GM23338 (cell line): ENCODE measurements around the gene SCN2A. TPM values are rescaled to one million over a fixed set of nuclear protein-coding genes. Genes with fewer than 3 reads are reported as not detected.

ENCODE experiments used
- ATAC-seq: fragments of 200-7000 bp; cut with Tn5 transposase; 3 replicates; pipeline ENCODE4 v1.9.1; 2020
- DNase-seq: peaks from one replicate; pipeline ENCODE4 v3.0.0-alpha.2; 2015; ENCODE audit warnings: low spot score
- H2AFZ ChIP-seq: fragments of 200-600 bp; sonication (generic); 2 replicates; pipeline ENCODE4 v1.8.0; 2016; ENCODE audit warnings: antibody characterized with exemption, mild to moderate bottlenecking, moderate library complexity
- H3F3A ChIP-seq: fragments of 200-600 bp; sonication (generic); replicated peaks from 2 replicates; pipeline ENCODE4 v1.8.0; 2017; ENCODE audit warnings: antibody characterized with exemption, mixed run types, low read depth
- H3K27ac ChIP-seq: fragments of 200-600 bp; sonication (generic); 2 replicates; pipeline ENCODE4 v1.6.1; 2016; ENCODE audit warnings: low read depth
- H3K27me3 ChIP-seq: fragments of 200-600 bp; sonication (generic); 2 replicates; pipeline ENCODE4 v1.8.0; 2016; ENCODE audit warnings: mild to moderate bottlenecking, mixed run types, moderate library complexity; ENCODE audit not compliant: insufficient read depth
- H3K36me3 ChIP-seq: fragments of 200-600 bp; sonication (generic); 2 replicates; pipeline ENCODE4 v1.8.0; 2016; ENCODE audit warnings: mild to moderate bottlenecking; ENCODE audit not compliant: insufficient read depth
- H3K4me1 ChIP-seq: fragments of 200-600 bp; sonication (generic); 2 replicates; pipeline ENCODE4 v1.8.0; 2016; ENCODE audit warnings: mild to moderate bottlenecking, moderate library complexity; ENCODE audit not compliant: insufficient read depth
- H3K4me2 ChIP-seq: fragments of 200-600 bp; sonication (generic); 2 replicates; pipeline ENCODE4 v1.7.1; 2017; ENCODE audit warnings: mixed run types
- H3K4me3 ChIP-seq: fragments of 200-600 bp; sonication (generic); 2 replicates; pipeline ENCODE4 v1.6.1; 2016; ENCODE audit warnings: mixed run types
- H3K79me2 ChIP-seq: fragments of 200-600 bp; sonication (generic); replicated peaks from 2 replicates; pipeline ENCODE4 v1.8.0; 2017; ENCODE audit warnings: mild to moderate bottlenecking; ENCODE audit not compliant: insufficient read depth
- H3K9me2 ChIP-seq: fragments of 200-600 bp; sonication (generic); 2 replicates; pipeline ENCODE4 v1.8.0; 2017; ENCODE audit not compliant: insufficient read depth
- H4K20me1 ChIP-seq: fragments of 200-600 bp; sonication (generic); replicated peaks from 2 replicates; pipeline ENCODE4 v1.8.0; 2017; ENCODE audit warnings: mild to moderate bottlenecking; ENCODE audit not compliant: insufficient read depth
- H3K27ac Mint-ChIP-seq: 2 replicates; pipeline ENCODE4 v1.8.0; 2020; ENCODE audit warnings: inconsistent platforms, mild to moderate bottlenecking, moderate library complexity, mixed read lengths
- H3K27me3 Mint-ChIP-seq: 3 replicates; pipeline ENCODE4 v1.8.0; 2022; ENCODE audit warnings: low read depth, mild to moderate bottlenecking, moderate library complexity, mixed read lengths, inconsistent platforms; ENCODE audit not compliant: insufficient read depth, poor library complexity
- H3K36me3 Mint-ChIP-seq: 3 replicates; pipeline ENCODE4 v1.8.0; 2021; ENCODE audit warnings: low read depth, mild to moderate bottlenecking, inconsistent platforms, moderate library complexity, mixed read lengths
- H3K4me1 Mint-ChIP-seq: 3 replicates; pipeline ENCODE4 v1.8.0; 2020; ENCODE audit warnings: mild to moderate bottlenecking, inconsistent platforms, mixed read lengths
- H3K4me3 Mint-ChIP-seq: 3 replicates; pipeline ENCODE4 v1.8.0; 2021; ENCODE audit warnings: moderate library complexity, mild to moderate bottlenecking, inconsistent platforms, mixed read lengths
- H3K9me3 Mint-ChIP-seq: 3 replicates; pipeline ENCODE4 v1.8.0; 2020; ENCODE audit warnings: moderate library complexity, mild to moderate bottlenecking, inconsistent platforms, mixed read lengths
- CREB1 ChIP-seq: fragments of 250-450 bp; sonication (Bioruptor Pico); IDR thresholded peaks from 2 replicates; pipeline ENCODE4 v1.5.0; 2020; ENCODE audit warnings: low read depth, mild to moderate bottlenecking, moderate library complexity
- EZH2phosphoT487 ChIP-seq: fragments of 200-600 bp; sonication (generic); IDR thresholded peaks from one replicate; pipeline ENCODE4 v1.8.1; 2018; ENCODE audit warnings: antibody characterized with exemption; ENCODE audit not compliant: unreplicated experiment
- POLR2AphosphoS5 ChIP-seq: IDR thresholded peaks from 2 replicates; pipeline ENCODE4 v1.6.1; 2016; ENCODE audit warnings: antibody characterized with exemption, low read depth
- STAT1 ChIP-seq: IDR thresholded peaks from one replicate; pipeline ENCODE4 v1.6.1; 2016; ENCODE audit warnings: antibody characterized with exemption; ENCODE audit not compliant: unreplicated experiment
- polyA plus RNA-seq: library from polyadenylated mRNA; unstranded; fragments of >200 nt; fragmentation: Nextera tagmentation; extraction: Ambion mirVana; gene quantifications from 2 replicates; pipeline ENCODE4 v1.2.1, GENCODE V29; 2016
- total RNA-seq: library from RNA; depleted of rRNA; stranded (reverse); fragments of >200 nt; shearing (Covaris generic); gene quantifications from 2 replicates; pipeline ENCODE4 v1.2.3, GENCODE V29; 2014
- TF ChIP-seq, protein P1 (sequence below): fragments of 250-450 bp; sonication (Bioruptor Pico); IDR thresholded peaks from 2 replicates; pipeline ENCODE4 v1.5.0; 2020; ENCODE audit warnings: mild to moderate bottlenecking, moderate library complexity
- TF ChIP-seq, protein P2 (sequence below): IDR thresholded peaks from one replicate; pipeline ENCODE4 v1.6.1; 2018; ENCODE audit warnings: antibody characterized with exemption; ENCODE audit not compliant: unreplicated experiment

The SCN2A gene
- total and polyA plus RNA-seq, 2 experiments from 2014 or later = 0.45 to 0.52 TPM

DNA sequence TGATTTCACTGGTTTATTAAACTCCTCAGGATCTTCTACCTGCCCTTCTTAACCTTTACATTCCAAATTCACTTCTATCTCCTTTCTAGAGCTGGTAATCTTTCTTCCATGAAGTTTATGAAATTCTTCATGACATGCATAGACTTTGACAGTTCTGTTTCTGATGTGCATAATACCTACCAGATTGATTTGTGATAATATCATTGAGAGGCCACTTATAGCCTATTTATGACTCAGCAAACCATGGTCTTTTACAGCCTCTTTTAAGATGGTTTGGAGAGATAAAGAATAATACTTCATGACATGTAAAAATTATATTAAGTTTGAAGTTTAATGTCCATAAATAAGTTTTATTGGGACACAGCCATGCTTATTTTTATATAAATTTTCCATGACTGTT, 14.0 kb downstream of the SCN2A start:
- ATAC-seq (no peak), DNase-seq (no peak)
- Histone ChIP-seq H3K27ac (no peak overlapping the region), H3K79me2 (no peaks in the 10 kb centered on the region), H3K27me3 (no peaks in the 10 kb centered on the region), H3K9me2 (no peaks in the 10 kb centered on the region; the same call in 1 of the 2 replicates), H3K36me3 (no peaks in the 10 kb centered on the region), H4K20me1 (no peaks in the 10 kb centered on the region), H3F3A (no peaks in the 10 kb centered on the region), H2AFZ (no peak overlapping the region), H3K4me3 (no peak overlapping the region), H3K4me2 (no peak overlapping the region), H3K4me1 (no peaks in the 10 kb centered on the region; the same call in 1 of the 2 replicates)
- no peaks in the 10 kb centered on the region for H3K9me3 Mint-ChIP-seq
- H3K36me3 Mint-ChIP-seq = no peaks in the 10 kb centered on the region
- TF ChIP-seq CREB1 (CRISPR knock-in tag) = no peak
- no peak for TF ChIP-seq EZH2phosphoT487
- TF ChIP-seq, protein P1, sequence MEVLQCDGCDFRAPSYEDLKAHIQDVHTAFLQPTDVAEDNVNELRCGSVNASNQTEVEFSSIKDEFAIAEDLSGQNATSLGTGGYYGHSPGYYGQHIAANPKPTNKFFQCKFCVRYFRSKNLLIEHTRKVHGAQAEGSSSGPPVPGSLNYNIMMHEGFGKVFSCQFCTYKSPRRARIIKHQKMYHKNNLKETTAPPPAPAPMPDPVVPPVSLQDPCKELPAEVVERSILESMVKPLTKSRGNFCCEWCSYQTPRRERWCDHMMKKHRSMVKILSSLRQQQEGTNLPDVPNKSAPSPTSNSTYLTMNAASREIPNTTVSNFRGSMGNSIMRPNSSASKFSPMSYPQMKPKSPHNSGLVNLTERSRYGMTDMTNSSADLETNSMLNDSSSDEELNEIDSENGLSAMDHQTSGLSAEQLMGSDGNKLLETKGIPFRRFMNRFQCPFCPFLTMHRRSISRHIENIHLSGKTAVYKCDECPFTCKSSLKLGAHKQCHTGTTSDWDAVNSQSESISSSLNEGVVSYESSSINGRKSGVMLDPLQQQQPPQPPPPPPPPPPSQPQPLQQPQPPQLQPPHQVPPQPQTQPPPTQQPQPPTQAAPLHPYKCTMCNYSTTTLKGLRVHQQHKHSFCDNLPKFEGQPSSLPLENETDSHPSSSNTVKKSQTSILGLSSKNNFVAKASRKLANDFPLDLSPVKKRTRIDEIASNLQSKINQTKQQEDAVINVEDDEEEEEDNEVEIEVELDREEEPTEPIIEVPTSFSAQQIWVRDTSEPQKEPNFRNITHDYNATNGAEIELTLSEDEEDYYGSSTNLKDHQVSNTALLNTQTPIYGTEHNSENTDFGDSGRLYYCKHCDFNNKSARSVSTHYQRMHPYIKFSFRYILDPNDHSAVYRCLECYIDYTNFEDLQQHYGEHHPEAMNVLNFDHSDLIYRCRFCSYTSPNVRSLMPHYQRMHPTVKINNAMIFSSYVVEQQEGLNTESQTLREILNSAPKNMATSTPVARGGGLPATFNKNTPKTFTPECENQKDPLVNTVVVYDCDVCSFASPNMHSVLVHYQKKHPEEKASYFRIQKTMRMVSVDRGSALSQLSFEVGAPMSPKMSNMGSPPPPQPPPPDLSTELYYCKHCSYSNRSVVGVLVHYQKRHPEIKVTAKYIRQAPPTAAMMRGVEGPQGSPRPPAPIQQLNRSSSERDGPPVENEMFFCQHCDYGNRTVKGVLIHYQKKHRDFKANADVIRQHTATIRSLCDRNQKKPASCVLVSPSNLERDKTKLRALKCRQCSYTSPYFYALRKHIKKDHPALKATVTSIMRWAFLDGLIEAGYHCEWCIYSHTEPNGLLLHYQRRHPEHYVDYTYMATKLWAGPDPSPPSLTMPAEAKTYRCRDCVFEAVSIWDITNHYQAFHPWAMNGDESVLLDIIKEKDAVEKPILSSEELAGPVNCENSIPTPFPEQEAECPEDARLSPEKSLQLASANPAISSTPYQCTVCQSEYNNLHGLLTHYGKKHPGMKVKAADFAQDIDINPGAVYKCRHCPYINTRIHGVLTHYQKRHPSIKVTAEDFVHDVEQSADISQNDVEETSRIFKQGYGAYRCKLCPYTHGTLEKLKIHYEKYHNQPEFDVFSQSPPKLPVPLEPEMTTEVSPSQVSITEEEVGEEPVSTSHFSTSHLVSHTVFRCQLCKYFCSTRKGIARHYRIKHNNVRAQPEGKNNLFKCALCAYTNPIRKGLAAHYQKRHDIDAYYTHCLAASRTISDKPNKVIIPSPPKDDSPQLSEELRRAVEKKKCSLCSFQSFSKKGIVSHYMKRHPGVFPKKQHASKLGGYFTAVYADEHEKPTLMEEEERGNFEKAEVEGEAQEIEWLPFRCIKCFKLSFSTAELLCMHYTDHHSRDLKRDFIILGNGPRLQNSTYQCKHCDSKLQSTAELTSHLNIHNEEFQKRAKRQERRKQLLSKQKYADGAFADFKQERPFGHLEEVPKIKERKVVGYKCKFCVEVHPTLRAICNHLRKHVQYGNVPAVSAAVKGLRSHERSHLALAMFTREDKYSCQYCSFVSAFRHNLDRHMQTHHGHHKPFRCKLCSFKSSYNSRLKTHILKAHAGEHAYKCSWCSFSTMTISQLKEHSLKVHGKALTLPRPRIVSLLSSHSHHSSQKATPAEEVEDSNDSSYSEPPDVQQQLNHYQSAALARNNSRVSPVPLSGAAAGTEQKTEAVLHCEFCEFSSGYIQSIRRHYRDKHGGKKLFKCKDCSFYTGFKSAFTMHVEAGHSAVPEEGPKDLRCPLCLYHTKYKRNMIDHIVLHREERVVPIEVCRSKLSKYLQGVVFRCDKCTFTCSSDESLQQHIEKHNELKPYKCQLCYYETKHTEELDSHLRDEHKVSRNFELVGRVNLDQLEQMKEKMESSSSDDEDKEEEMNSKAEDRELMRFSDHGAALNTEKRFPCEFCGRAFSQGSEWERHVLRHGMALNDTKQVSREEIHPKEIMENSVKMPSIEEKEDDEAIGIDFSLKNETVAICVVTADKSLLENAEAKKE (CRISPR knock-in tag) = no peak
- no peak for TF ChIP-seq STAT1
- TF ChIP-seq, protein P2, sequence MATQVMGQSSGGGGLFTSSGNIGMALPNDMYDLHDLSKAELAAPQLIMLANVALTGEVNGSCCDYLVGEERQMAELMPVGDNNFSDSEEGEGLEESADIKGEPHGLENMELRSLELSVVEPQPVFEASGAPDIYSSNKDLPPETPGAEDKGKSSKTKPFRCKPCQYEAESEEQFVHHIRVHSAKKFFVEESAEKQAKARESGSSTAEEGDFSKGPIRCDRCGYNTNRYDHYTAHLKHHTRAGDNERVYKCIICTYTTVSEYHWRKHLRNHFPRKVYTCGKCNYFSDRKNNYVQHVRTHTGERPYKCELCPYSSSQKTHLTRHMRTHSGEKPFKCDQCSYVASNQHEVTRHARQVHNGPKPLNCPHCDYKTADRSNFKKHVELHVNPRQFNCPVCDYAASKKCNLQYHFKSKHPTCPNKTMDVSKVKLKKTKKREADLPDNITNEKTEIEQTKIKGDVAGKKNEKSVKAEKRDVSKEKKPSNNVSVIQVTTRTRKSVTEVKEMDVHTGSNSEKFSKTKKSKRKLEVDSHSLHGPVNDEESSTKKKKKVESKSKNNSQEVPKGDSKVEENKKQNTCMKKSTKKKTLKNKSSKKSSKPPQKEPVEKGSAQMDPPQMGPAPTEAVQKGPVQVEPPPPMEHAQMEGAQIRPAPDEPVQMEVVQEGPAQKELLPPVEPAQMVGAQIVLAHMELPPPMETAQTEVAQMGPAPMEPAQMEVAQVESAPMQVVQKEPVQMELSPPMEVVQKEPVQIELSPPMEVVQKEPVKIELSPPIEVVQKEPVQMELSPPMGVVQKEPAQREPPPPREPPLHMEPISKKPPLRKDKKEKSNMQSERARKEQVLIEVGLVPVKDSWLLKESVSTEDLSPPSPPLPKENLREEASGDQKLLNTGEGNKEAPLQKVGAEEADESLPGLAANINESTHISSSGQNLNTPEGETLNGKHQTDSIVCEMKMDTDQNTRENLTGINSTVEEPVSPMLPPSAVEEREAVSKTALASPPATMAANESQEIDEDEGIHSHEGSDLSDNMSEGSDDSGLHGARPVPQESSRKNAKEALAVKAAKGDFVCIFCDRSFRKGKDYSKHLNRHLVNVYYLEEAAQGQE = no peak
- TF ChIP-seq POLR2AphosphoS5 = no peak
- H3K4me1 Mint-ChIP-seq = peaks cover 4% of the 10 kb centered on the region; the same call in 1 of the 3 replicates
- H3K27ac Mint-ChIP-seq = no peak overlapping the region
- H3K4me3 Mint-ChIP-seq = no peak overlapping the region
- H3K27me3 Mint-ChIP-seq = no peaks in the 10 kb centered on the region
